PFSK-1 (cell line): ENCODE measurements around the gene SETBP1.

Experiments
- POLR2AphosphoS5 ChIP-seq: IDR thresholded peaks from 2 replicates; pipeline ENCODE4 v1.6.1; 2012; ENCODE audit warnings: low read depth, mild to moderate bottlenecking, control low read depth, low read length, moderate library complexity
- REST ChIP-seq, 2 experiments: IDR thresholded peaks; 2 replicates each; pipeline versions ENCODE4 v1.6.1 to v1.8.0; 2011 to 2012; ENCODE audit warnings: low read depth in 2 of 2, low read length in 2 of 2, control low read depth in 1 of 2, inconsistent platforms in 1 of 2, mild to moderate bottlenecking in 1 of 2, moderate library complexity in 1 of 2; ENCODE audit not compliant: insufficient read depth in 1 of 2
- SIN3A ChIP-seq: IDR thresholded peaks from 2 replicates; pipeline ENCODE4 v1.6.1; 2012; ENCODE audit warnings: mild to moderate bottlenecking, low read length, moderate library complexity, borderline replicate concordance; ENCODE audit not compliant: insufficient read depth
- TAF1 ChIP-seq: IDR thresholded peaks from 2 replicates; pipeline ENCODE4 v1.6.1; 2012; ENCODE audit warnings: low read length, control low read depth, borderline replicate concordance; ENCODE audit not compliant: insufficient read depth

- no peak for TF ChIP-seq TAF1
- TF ChIP-seq POLR2AphosphoS5 = no peak
- no peak for TF ChIP-seq SIN3A
- no peak for TF ChIP-seq REST (IDR thresholded peaks at IDR 0.05; ENCODE audit: insufficient read depth in 1 of 2, low read depth in 2 of 2, low read length in 2 of 2)
Measured at GRCh38 chr18:44997174-44997573, 316.5 kb downstream of the SETBP1 start.
